Activated T-cell treated with anti-CD3 and anti-CD28 coated beads, Interleukin-2, amount 50 U/mL, for 24 hours (primary cell): ENCODE data around the gene ABCC5.
"Not testable (repeated sequence)": the region's sequence is repeated elsewhere in the genome, so short reads cannot be mapped to it uniquely, and the experiment has no call there.

Experiments used
- DNase-seq: peaks from one replicate; pipeline ENCODE4 v3.0.0-alpha.2; 2020
- H3K27ac Mint-ChIP-seq: 2 replicates; pipeline ENCODE4 v1.8.0; 2020; ENCODE audit warnings: mild to moderate bottlenecking, mixed read lengths
- H3K27me3 Mint-ChIP-seq: 2 replicates; pipeline ENCODE4 v1.8.0; 2020; ENCODE audit warnings: mixed read lengths
- H3K36me3 Mint-ChIP-seq: 2 replicates; pipeline ENCODE4 v1.8.0; 2020; ENCODE audit warnings: low read depth, mixed read lengths
- H3K4me1 Mint-ChIP-seq: 2 replicates; pipeline ENCODE4 v1.8.0; 2020; ENCODE audit warnings: low read depth, mixed read lengths
- H3K4me3 Mint-ChIP-seq: 2 replicates; pipeline ENCODE4 v1.8.0; 2020; ENCODE audit warnings: mild to moderate bottlenecking, moderate library complexity, mixed read lengths
- H3K9me3 Mint-ChIP-seq: 2 replicates; pipeline ENCODE4 v1.8.0; 2020; ENCODE audit warnings: mixed read lengths

Gene ABCC5

GRCh38 chr3:184017672-184018423, at the start of gene ABCC5:
Gene ABCC5 (minus strand): TSS chr3:184017884. CDS start chr3:184014392, 3,492 bp downstream.
- DNase-seq: peak; percentile 88
- Mint-ChIP-seq H3K4me3 (peak within 1 kb of the TSS; percentile 99), H3K36me3 (peaks cover 18% of the 10 kb centered on the region), H3K9me3 (no peaks in the 10 kb centered on the region), H3K27ac (peak within 1 kb of the TSS; percentile 95), H3K4me1 (peaks cover 31% of the 10 kb centered on the region), H3K27me3 (peaks cover 17% of the 10 kb centered on the region)

GRCh38 chr3:184066211-184066610, 48.5 kb upstream of the ABCC5 start:
- Mint-ChIP-seq H3K4me3 (no peak overlapping the region), H3K27ac (no peak overlapping the region), H3K9me3 (peaks cover 8% of the 10 kb centered on the region), H3K4me1 (no peaks in the 10 kb centered on the region), H3K36me3 (no peaks in the 10 kb centered on the region), H3K27me3 (peaks cover 11% of the 10 kb centered on the region)
- no peak for DNase-seq

DNA sequence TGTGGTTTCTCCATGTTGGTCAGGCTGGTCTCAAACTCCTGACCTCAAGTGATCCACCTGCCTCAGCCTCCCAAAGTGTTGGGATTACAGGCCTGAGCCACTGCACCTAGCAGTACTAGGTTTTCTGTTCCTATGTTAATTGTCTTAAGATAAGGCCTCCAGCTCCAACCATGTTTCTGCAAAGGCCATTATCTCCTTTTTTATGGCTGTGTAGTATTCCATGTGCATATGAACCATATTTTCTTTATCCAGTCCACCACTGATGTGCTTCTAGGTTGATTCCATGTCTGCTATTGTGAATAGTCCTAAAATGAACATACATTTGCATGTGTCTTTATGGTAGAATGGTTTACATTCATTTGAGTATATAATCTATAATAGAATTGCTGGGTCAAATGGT, 45.0 kb upstream of the ABCC5 start:
- no peaks in the 10 kb centered on the region for H3K36me3 Mint-ChIP-seq
- no peak overlapping the region for H3K4me3 Mint-ChIP-seq
- H3K27me3 Mint-ChIP-seq: no peaks in the 10 kb centered on the region
- no peaks in the 10 kb centered on the region for H3K9me3 Mint-ChIP-seq
- DNase-seq: no peak
- no peak overlapping the region for H3K27ac Mint-ChIP-seq
- no peaks in the 10 kb centered on the region for H3K4me1 Mint-ChIP-seq

GRCh38 chr3:184059424-184059823, 41.7 kb upstream of the ABCC5 start:
- no peaks in the 10 kb centered on the region for H3K36me3 Mint-ChIP-seq
- H3K27ac Mint-ChIP-seq: no peak overlapping the region
- DNase-seq: no peak
- no peaks in the 10 kb centered on the region for H3K27me3 Mint-ChIP-seq
- no peaks in the 10 kb centered on the region for H3K4me1 Mint-ChIP-seq
- no peaks in the 10 kb centered on the region for H3K9me3 Mint-ChIP-seq
- no peak overlapping the region for H3K4me3 Mint-ChIP-seq

- Mint-ChIP-seq H3K27me3 (peaks cover 3% of the 10 kb centered on the region), H3K36me3 (no peaks in the 10 kb centered on the region), H3K4me1 (no peaks in the 10 kb centered on the region), H3K27ac (no peak overlapping the region), H3K9me3 (no peaks in the 10 kb centered on the region), H3K4me3 (no peak overlapping the region)
- no peak for DNase-seq
Measured at GRCh38 chr3:184058029-184058428, 40.3 kb upstream of the ABCC5 start.

DNA sequence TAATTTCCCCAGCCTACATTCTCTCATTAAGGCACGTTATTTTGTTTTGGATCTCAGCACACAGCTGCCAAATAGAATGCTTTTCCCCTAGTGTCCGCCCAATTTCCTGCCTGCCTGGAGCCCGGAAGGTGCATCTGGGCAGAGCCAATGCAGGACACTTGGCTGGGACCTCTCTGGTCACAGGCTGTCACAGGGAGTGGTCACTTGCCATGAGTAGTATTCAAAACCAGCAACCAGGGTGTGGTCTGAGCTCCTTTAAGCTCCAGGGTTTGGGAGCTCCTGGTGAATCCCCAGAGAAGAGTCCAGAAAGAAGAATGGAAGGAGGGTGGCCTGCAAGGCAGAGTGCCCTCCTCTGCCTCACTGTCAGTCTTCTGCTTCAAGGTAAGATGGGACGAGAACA, 35.1 kb upstream of the ABCC5 start, which contains the start of gene HTR3C:
Gene HTR3C, plus strand, starts transcription at position 281 of the 400 bp plus-strand sequence. Its CDS starts 34 bp downstream, at position 315.
- DNase-seq: no peak
- Mint-ChIP-seq H3K27ac (no peak within 1 kb of the TSS), H3K36me3 (no peaks in the 10 kb centered on the region), H3K4me1 (no peaks in the 10 kb centered on the region), H3K9me3 (no peaks in the 10 kb centered on the region), H3K27me3 (peaks cover 6% of the 10 kb centered on the region), H3K4me3 (no peak within 1 kb of the TSS)

DNA sequence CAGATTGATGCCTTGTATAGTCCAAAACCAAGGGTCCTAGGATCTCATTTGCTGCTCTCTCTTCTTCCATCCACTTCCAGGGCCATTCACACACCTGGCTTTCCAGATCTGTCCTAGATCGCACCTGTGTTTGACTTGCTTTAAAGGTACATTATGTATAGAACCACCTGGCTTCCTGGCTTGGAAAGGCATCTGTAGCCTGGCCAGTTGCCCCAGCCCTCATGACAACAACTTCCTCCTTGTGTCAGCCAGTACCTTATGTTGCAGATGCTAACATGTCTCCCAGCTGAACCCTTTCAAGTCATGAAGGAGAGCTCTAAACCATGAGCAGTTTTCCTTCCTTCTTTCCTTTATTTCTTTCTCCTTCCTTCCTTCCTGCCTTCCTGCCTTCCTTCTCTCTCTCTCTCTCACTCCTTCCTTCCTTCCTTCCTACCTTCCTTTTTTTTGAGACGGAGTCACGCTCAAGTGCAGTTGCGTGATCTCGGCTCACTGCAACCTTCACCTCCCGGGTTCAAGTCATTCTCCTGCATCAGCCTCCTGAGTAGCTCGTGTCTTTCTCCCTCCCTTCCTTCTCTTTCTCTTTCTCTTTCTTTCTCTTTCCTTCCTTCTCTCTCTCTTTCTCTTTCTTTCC, 32.6 kb upstream of the ABCC5 start:
- no peak overlapping the region for H3K27ac Mint-ChIP-seq
- H3K9me3 Mint-ChIP-seq: no peaks in the 10 kb centered on the region
- DNase-seq: no peak
- H3K27me3 Mint-ChIP-seq: peaks cover 6% of the 10 kb centered on the region
- no peaks in the 10 kb centered on the region for H3K36me3 Mint-ChIP-seq
- H3K4me1 Mint-ChIP-seq: no peaks in the 10 kb centered on the region
- H3K4me3 Mint-ChIP-seq: no peak overlapping the region

- Mint-ChIP-seq H3K27me3 (no peaks in the 10 kb centered on the region), H3K27ac (no peak overlapping the region), H3K36me3 (no peaks in the 10 kb centered on the region), H3K9me3 (no peaks in the 10 kb centered on the region), H3K4me3 (no peak overlapping the region), H3K4me1 (no peaks in the 10 kb centered on the region)
- no peak for DNase-seq
Measured at GRCh38 chr3:184045995-184046394, 28.3 kb upstream of the ABCC5 start.

DNA sequence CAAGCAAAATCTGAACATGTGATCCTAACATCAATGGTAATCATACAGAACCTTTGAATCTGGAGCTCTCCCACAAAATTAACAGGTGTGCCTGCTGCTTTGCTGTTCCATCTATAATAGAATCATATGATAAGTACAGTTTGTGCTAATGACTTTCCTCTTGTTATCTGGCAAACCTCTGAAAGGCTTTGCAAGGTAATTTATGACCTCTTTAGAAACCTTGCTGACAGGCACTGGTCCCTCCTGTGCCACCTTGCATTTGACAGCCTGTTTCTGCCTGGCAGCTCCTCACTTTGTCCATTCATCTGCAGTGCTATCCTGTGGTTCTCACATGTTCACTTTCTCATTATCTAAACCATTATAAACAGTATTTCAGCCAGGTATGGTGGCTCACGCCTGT, 24.9 kb upstream of the ABCC5 start:
- no peak overlapping the region for H3K27ac Mint-ChIP-seq
- no peaks in the 10 kb centered on the region for H3K36me3 Mint-ChIP-seq
- no peaks in the 10 kb centered on the region for H3K27me3 Mint-ChIP-seq

GRCh38 chr3:184040010-184040409, 22.3 kb upstream of the ABCC5 start:
- Mint-ChIP-seq H3K4me1 (no peaks in the 10 kb centered on the region), H3K9me3 (no peaks in the 10 kb centered on the region)

More for the DNA sequence above, 24.9 kb upstream of the ABCC5 start:
- Mint-ChIP-seq H3K4me3 (no peak overlapping the region), H3K4me1 (no peaks in the 10 kb centered on the region), H3K9me3 (no peaks in the 10 kb centered on the region)
- DNase-seq: no peak

GRCh38 chr3:184039414-184039813, 21.7 kb upstream of the ABCC5 start:
- DNase-seq: no peak
- no peak overlapping the region for H3K4me3 Mint-ChIP-seq
- no peaks in the 10 kb centered on the region for H3K4me1 Mint-ChIP-seq
- H3K36me3 Mint-ChIP-seq: no peaks in the 10 kb centered on the region
- H3K27me3 Mint-ChIP-seq: no peaks in the 10 kb centered on the region
- H3K9me3 Mint-ChIP-seq: no peaks in the 10 kb centered on the region
- H3K27ac Mint-ChIP-seq: no peak overlapping the region

More at GRCh38 chr3:184040010-184040409, 22.3 kb upstream of the ABCC5 start:
- Mint-ChIP-seq H3K27ac (no peak overlapping the region), H3K27me3 (no peaks in the 10 kb centered on the region), H3K36me3 (no peaks in the 10 kb centered on the region), H3K4me3 (no peak overlapping the region)
- no peak for DNase-seq

DNA sequence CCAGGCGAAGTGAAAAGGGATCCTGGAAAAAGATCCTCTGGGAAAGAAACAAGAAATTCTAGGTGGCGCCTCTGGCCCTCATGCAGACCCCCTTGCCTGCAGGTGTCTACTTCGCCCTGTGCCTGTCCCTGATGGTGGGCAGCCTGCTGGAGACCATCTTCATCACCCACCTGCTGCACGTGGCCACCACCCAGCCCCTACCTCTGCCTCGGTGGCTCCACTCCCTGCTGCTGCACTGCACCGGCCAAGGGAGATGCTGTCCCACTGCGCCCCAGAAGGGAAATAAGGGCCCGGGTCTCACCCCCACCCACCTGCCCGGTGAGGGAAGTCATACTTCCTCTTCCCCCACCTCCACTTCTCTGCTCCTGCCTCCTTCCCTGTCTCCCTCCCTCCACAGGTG, 20.6 kb upstream of the ABCC5 start:
- H3K4me1 Mint-ChIP-seq, H3K36me3 Mint-ChIP-seq: not testable (repeated sequence)

DNA sequence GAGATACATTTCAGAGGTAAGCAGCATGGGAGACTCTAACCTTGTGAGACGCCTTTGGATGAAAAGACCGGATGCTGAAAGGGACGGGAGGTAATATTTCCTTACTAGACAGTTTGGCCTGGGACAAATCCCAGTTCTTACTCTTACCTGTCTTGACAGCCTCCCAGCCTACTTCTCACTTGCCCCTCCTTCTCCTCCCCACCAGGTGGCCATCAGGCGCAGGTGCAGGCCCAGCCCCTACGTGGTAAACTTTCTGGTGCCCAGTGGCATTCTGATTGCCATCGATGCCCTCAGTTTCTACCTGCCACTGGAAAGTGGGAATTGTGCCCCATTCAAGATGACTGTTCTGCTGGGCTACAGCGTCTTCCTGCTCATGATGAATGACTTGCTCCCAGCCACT, 20.1 kb upstream of the ABCC5 start:
- Mint-ChIP-seq H3K4me1 (no peaks in the 10 kb centered on the region), H3K4me3 (no peak overlapping the region), H3K27me3 (peaks cover 3% of the 10 kb centered on the region), H3K9me3 (no peaks in the 10 kb centered on the region), H3K36me3 (no peaks in the 10 kb centered on the region), H3K27ac (no peak overlapping the region)
- no peak for DNase-seq

More for the DNA sequence above, 20.6 kb upstream of the ABCC5 start:
- H3K4me3 Mint-ChIP-seq, H3K27me3 Mint-ChIP-seq, H3K9me3 Mint-ChIP-seq, DNase-seq, H3K27ac Mint-ChIP-seq: not testable (repeated sequence)

GRCh38 chr3:184031187-184031792, 13.6 kb upstream of the ABCC5 start, which contains the start of gene HTR3D:
Gene HTR3D (plus strand): TSS chr3:184031742. CDS start chr3:184031742, 0 bp downstream.
- H3K27me3 Mint-ChIP-seq: peaks cover 16% of the 10 kb centered on the region
- no peaks in the 10 kb centered on the region for H3K9me3 Mint-ChIP-seq
- no peak within 1 kb of the TSS for H3K27ac Mint-ChIP-seq
- no peak for DNase-seq
- H3K36me3 Mint-ChIP-seq: no peaks in the 10 kb centered on the region
- no peak within 1 kb of the TSS for H3K4me3 Mint-ChIP-seq
- no peaks in the 10 kb centered on the region for H3K4me1 Mint-ChIP-seq

GRCh38 chr3:184030536-184030935, 12.9 kb upstream of the ABCC5 start:
- Mint-ChIP-seq H3K27me3 (peaks cover 19% of the 10 kb centered on the region), H3K36me3 (no peaks in the 10 kb centered on the region), H3K4me1 (no peaks in the 10 kb centered on the region), H3K9me3 (no peaks in the 10 kb centered on the region), H3K27ac (no peak overlapping the region), H3K4me3 (no peak overlapping the region)
- no peak for DNase-seq
